GM04503 (cell line): Measurements from ENCODE around the gene COL17A1.

Experiments used
- DNase-seq: peaks from one replicate; pipeline ENCODE4 v3.0.0-alpha.2; 2012; ENCODE audit warnings: low read depth

COL17A1 gene

DNA sequence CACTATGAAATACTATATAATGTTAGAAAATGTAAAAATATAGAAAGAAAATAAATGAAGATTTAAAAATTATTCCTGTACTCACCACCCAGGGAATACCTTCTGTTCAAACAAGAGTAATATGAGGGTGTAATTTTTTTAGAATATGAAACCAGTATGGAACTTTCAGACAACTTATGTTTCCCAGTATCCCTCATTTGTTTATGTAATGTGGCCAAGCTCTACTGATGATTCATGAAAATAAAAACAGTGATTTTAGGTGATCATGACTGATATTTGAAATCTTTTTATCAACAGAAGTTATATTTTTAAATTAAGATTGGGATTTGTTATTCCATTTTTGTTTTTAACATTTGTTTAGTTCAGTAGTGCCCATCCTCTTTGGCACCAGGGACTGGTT is 100.0 kb downstream of the COL17A1 start:
- DNase-seq, result no peak

DNA sequence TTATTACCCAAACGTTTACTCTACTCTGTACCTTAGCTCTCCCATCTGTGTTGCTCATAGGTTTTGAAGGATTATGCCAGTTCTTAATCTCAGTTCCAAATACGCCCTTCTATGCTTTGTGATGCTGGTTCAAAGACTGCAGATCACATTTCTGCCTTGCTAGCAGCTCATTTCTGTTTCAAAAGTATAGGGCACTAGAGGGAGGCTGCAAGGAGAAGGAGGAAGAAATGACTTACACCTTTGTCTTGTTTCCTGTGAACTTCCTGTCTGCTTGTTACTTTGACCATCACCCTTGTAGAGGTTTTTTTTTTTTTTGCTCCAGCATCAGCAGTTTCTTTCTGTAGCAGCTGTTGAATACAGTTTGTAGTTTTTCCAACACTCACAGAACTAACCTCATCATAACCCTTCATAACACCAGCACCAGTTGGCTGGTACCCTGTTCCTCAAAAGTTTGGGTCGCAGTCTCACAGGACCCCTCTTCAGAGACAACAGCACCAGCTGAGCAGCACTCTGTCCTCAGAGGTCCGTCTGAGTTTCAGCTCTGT is 102.2 kb downstream of the COL17A1 start:
- no peak for DNase-seq

DNA sequence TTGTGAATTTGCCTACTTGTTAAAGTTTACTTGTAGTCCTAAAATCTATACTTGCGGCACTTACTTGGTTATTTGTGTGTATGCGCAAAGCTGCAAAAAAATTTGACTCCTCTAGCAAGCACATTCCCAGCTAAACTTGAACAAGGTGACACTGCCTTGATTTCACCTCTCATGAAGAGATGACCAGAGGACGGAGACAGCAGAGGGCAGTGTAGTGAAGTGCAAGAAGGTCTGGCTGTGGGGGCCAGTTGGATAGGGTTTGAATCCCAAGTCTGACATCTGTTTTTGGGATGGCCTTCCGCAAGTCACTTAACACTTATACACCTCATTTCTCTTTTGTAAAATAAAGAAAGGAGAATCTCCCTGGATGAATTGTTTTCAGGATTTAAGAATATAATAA is 103.0 kb downstream of the COL17A1 start:
- no peak for DNase-seq
